Anterior cingulate cortex (tissue), 58 donors: ENCODE measurements around the gene CDH23.
A peak's percentile ranks its signal among the peaks of the same experiment; 100 is the strongest.

ENCODE experiments used
- DNase-seq, 58 donors: peaks; one replicate each; lab custom pipeline; 2025; lab: John Stamatoyannopoulos, UW

Gene CDH23

GRCh38 chr10:71436268-71437125, 39.8 kb downstream of the CDH23 start:
- peak in 1 of 58 donors; percentile 53 for DNase-seq

- peak in 3 of 58 donors; percentile 2 to 13 (median 7) for DNase-seq
Observed at GRCh38 chr10:71437537-71438092, 40.9 kb downstream of the CDH23 start.

DNA sequence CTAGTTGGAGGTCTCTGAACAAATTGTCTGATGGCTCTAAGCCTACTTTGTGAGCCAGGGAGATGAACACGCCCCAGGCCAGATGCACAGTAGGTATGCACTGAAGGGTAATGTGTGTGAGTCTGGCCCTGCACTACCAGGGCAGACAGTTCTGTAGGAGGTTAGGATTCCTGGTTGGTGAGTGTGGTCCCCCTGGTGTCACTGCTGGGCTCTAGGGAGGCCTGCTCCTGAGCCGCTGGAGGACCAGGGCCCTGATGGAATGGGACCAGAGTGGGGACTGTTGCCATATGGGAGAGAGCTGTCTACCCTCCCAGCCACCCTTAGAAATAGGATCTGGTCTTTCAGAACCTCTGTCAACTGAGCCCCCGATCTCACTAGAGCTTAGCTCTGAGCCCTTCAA, 42.0 kb downstream of the CDH23 start:
- DNase-seq: no peak

DNA sequence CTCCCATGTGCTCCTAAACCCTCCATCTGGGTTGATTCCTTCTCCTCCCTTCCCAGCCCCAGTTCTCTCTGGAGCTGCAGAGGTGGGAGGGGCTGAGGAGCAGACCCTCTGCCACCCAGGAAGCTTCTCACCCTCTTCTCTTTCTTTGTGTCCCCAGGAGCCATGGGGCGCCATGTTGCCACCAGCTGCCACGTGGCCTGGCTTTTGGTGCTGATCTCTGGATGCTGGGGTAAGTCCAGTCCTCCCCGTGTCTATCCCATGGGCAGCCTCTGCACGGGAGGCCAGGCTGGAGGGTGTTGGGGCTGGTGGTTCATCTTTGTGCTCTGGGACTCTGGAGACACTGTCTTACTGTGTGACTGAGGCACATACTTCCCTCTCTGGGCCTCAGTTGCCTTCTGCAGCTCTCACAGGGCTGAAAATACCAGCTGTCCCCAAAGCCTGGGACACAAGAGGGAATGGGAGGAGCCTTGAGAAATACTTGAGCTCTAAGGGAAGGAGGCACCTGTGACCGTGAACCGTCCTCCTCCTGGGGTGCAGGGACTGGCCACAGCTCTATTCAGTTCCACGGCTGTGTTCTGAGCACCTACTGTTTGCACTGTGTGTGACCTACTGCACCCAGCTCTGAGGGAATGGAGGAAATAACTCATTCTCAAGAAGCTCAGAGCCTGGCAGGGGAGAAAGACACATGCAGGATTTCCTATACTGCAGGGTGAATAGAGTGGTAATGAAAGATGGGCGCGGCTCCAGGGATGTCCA, 43.1 kb downstream of the CDH23 start:
- DNase-seq: no peak

GRCh38 chr10:71440506-71441035, 43.9 kb downstream of the CDH23 start:
- no peak for DNase-seq

- no peak for DNase-seq
Observed at GRCh38 chr10:71442000-71442399, 45.3 kb downstream of the CDH23 start.

DNA sequence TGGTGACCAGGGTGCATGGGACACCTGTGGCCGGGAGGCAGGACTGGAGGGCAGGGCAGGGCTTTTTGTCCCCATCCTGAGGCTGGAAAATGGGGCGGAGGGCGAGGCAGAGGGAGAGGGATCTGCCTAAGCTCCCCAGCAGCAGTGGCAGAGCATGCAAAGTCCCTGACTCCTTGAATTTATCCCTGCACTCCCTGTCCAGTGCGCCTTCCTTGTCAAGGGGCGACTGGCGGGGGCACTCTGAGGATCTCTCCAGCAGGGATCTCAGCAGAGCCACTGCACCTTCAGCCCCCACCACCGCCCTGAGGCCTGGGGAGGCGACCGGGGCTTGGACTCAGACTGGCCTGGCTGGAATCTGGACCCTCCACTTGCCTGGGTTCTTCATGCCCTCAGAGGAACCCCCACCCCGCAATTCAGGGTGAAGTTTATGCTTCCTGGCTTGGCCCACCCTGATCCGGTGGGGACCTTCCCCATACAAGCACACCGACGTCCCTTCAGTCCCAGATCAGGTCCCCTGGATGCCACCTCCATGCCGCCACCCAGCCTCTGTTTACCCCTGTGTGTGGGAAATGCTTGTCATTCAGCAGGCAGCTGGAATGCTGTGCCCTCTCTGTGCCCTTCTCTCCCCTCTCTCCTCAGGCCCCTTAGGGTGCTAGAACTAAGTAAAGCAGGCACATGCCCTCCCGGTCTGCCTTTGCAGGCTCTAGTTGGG, 46.3 kb downstream of the CDH23 start:
- no peak for DNase-seq

GRCh38 chr10:71443676-71444075, 47.0 kb downstream of the CDH23 start:
- DNase-seq: no peak

DNA sequence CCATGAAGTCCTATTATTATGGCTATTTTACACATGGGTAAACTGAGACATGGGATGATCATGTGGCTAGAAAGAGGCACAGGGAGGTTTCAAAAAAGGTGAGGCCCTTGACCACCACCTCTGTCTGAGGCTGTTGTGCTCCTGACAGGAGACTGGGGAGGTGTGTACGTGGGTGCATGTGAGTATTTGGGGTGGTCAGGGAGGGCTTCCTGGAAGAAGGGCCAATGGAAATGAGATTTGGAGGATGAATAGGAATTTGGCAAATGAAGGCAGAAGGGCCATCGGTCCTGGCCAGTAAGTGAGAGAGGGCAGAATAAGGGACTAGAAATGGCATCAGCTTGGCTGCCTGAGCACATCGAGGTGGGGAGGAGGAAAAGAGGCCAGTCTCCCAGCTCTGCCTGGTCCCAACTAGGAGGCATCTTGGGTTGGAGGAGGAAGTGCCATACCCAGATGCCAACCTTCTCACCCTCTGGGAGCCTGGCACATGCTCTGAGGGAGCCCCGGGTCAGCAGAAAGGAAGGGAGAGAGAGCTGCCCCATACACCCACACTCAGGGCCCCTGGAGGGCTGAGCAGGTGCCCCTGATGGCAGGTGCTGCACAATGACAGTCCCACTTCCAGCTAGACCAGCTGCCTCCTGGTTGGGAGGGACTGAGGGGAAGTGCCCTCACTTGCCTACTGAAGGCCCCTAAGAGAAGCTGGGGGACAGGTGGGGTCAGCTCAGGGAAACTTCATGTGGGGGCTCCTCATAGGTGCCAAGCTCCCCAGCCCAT, 47.7 kb downstream of the CDH23 start:
- DNase-seq: no peak

GRCh38 chr10:71447676-71448075, 51.0 kb downstream of the CDH23 start:
- no peak for DNase-seq

DNA sequence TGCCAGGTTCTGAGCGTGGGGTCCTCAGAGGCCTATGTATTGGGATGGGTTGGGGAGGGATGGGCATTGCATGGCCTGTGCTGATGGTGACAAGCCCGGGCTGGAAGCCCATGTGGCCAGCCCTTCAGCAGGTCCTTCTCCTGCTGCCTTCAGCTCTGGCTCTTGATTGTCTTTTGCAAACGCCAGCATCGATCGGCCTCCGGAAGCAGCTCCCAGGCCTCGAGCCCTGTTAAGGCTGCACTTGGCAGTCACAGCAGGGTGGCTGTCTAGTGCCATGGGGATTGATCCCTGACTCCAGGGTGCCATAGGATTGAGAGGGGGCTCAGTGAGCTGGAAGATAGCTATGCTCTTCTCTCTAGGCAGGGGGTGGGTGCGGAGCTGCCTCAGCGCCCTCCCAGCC, 51.4 kb downstream of the CDH23 start:
- DNase-seq: no peak

DNA sequence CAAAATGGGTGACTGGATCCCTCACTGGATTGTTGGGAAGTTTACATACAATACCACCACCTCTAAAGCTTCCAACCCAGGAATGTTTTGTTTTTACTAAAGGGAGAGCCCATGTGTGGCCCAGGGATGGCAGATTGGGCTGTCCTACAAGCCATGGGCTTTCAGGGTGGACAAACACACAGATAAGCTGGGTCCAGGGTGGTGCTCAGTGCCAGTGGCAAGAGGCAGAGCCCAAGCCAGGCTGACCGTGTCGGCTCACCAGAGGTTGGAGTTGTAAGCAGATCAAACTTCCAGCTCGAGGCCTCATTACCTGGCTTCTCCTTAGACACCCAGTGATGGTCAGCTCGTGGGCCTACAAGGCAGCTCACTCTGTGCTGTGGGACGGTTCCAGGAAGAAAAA, 52.3 kb downstream of the CDH23 start:
- DNase-seq: peak in 1 of 58 donors; percentile 3

DNA sequence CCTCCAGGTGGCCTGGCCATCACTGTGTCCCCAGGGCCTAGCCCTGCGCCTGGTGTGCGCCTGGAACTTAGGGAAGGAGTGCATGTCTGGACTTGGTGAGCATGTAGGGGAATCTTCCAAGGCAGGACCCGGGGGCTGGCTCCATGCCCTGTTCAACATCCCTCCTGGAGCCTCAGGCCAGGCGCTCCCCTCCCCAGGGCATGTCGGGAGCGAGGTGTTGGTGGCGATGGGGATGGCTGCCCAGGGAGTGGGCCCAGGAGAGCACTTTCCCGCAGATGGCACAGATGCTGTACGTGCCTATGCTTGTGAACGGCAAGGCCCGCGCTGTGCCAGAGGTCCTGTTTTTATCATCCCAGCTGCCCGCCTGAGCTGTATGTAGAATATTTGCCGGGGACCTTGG, 55.0 kb downstream of the CDH23 start:
- no peak for DNase-seq

GRCh38 chr10:71453186-71453585, 56.5 kb downstream of the CDH23 start:
- no peak for DNase-seq

DNA sequence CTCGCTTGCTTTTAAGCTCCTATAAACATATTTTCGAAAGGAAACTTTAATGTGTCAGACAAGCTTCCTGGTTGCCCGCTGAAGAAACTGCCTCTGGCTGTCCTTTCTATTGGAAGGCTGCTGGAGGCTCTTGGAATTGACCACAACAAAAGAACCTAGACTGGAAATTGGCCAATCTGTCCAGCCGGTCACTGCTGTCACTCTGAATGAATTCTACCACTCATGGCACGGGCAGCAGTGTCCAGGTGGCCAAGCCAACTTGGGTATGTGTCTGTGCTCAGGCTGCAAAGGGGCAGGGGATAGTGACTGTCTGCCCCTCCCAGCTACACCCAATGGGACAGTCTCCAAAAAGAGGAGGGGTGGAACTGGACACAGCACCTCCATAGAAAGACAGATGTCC, 57.6 kb downstream of the CDH23 start:
- DNase-seq: no peak

DNA sequence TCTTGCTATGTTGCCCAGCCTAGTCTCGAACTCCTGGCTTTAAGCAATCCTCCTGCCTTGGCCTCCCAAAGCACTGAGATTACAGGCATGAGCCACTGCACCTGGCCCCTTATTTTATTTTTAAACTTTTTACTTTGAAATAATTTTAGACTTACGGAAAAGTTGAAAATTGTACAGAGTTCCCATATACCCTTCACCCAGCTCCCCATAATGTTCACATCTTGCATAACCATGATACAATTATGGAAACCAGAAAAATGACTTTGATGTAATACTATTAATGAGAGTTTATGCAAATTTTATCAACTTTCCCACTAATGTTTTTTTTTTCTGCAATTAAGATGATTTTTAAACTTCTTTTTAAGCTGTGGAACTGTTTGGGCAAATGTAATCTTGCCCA, 58.3 kb downstream of the CDH23 start:
- DNase-seq: no peak

GRCh38 chr10:71456631-71457030, 59.9 kb downstream of the CDH23 start:
- no peak for DNase-seq

DNA sequence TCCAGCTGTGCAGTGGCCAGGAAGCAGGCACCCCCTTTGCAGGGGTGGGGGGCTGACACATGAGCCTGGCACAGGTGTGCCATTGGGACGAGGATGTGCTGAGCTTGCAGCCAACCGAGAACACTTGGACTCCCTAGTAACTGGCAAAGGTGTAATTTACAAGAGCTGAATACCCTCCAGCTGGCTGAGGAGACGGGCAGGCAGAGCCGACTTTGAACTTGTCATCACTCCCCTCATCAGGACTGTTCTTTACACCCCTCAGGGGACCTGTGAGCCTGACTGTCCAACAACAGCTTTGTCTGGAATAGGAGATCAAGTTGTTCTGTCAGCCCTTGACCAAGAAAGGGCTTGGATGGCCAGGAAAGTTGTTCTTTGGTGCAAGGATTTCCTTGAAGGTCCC, 61.2 kb downstream of the CDH23 start:
- no peak for DNase-seq

- no peak for DNase-seq
Observed at GRCh38 chr10:71458387-71458786, 61.7 kb downstream of the CDH23 start.

DNA sequence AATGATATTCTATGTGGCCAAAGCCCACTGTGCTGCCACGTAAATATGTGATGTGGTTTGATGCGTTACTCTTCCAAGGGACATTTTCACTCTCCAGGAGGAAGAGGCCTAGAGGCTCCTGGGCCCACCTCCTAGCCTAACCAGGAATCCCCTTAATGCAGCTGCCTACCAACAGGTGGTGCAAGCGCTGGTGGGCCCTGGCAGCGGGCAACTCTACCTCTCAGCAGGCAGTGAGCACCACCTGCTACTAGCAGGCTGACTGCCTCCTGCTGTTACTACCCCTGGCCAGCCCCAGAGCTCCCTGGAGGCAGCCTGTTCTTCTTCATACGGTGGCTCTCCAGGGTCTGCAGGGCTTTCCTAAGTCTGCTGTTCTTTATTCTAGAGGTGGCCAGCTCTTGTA, 62.8 kb downstream of the CDH23 start:
- DNase-seq: no peak
